HG02938 (cell line): ENCODE results near the gene TMEM109.

Experiments used
- ATAC-seq: cut with Tn5 transposase; IDR thresholded peaks from one replicate; pipeline ENCODE4 v1.9.1; 2021; ENCODE audit warnings: mild to moderate bottlenecking, moderate library complexity; ENCODE audit not compliant: unreplicated experiment

TMEM109 gene

GRCh38 chr11:60878245-60879101 lies 35.5 kb upstream of the TMEM109 start:
- ATAC-seq, result no peak

DNA sequence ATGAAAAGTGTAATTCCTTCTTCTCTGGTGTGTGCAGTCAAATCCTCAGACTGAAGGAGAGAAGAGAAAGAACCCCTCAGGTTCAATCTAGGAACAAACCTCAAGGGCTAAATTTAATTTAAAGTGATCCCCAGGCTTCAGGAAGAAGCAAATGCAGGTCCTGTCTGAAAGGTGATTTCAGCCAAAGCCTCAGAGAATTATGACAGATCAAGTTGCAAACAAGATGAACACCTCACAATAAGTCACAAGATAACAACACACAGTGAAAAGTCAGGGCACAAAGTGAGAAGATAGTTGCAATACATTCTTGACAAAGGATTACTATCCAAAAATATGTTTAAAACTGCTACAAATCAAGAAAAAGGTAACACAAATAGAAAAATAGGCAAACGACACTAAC lies 34.9 kb upstream of the TMEM109 start:
- no peak for ATAC-seq

GRCh38 chr11:60879971-60880588 lies 33.9 kb upstream of the TMEM109 start:
- no peak for ATAC-seq

- no peak for ATAC-seq
These were observed 33.2 kb upstream of the TMEM109 start for GRCh38 chr11:60880643-60881282.

DNA sequence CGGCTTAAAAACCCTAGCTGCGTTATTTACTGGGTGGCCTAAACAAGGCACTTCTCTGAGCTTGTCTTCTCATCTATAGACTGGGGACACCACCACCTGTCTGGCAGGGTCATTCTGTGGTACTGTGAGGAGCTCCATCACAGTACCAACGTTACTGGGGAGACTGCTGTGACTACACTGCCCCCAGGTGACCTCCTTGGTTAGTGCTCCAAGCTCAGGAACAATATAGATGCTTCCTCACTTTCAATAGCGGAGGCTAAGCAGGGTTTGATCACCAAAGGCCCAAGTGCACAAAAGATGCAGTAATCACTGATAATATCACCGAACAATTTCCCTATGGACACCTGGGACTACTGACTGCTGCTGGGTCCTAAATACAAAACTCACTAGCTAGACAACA lies 26.4 kb upstream of the TMEM109 start:
- no peak for ATAC-seq

DNA sequence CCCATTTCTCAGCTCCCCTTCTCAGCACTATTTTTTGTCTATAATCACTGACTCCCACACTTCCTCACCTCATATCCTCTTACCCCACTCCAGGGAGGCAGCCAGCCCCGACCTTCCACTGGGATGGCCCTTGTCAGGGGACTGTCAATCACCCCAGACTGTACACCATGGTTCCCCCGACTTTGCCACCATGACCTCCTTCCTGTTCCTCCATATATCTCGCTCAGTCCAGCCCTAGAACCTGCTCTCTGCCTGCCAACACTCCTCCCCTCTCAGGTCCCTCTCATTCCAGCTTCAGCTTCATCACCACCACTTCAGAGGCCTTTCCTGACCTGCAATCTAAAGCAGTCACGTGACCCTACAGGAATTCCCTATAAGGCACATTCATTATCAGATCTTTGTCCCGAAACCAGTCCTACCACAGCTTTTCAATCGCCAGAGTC lies 24.1 kb upstream of the TMEM109 start:
- ATAC-seq, result no peak

DNA sequence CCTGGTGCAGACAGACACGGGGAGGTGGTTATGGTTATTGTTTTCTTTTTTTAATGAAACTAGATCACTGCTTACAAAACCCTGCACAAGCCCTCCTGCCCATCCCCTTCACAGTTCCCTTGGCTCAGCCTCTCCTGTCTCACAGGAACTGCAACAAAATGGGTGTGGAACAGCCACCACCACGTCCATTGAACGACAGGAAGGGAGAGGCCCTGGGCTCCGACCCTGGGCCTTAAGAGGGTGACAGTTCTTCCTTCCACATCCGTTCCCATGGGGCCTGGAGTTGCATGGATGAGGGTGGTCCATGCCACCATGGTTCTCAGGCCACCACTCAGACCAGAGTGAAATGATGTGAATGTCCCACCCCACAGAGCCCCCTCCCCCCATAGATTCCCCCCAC lies 23.3 kb upstream of the TMEM109 start:
- no peak for ATAC-seq

DNA sequence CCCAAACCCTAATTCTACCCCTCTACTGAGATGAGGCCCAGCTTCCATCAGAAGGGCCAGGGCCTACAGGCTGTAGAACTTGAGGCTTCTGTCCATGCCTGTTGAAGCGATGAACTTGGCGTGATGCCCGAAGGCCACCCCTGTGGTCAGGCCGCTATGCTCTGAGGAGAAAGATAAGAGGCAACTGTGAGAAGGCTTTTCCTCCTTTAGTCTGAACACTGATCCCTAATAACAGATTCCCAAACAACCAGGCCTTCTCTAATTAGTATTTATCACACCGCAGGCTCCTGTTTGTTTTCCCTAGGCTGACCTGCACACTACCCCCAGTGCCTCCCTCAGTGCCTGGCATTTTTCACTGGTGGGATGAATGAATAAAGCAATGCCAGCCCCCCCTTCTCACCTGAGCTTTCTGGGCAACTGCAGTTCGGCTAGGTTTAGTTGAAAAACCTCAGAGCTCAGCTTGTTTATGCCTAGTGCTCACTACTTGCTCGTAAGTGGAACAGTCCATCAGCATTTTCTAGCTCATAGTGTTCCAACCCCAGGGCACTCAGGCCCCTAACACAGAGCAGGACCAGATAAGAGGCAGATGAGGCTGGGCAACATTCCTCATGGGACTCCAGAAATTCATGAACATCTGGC lies 22.7 kb upstream of the TMEM109 start:
- ATAC-seq, result no peak

DNA sequence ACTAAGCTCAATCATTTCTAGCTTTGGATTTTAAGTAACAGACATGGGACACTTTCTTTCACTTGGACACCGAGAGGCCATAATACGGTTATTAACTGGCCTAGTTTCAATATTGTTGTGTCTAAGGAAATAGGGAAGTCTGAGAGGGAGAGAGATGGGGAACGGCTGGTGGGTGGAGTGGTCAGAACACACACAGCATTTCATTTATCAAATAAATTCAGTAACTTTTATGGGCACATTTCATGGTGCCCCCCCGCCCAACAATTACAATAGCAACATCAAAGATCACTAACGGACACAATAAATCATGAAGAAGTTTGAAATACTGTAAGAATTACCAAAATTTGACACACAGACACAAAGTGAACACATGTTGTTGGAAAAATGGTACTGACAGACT lies 18.3 kb upstream of the TMEM109 start:
- ATAC-seq, result no peak

- no peak for ATAC-seq
These were observed 16.5 kb upstream of the TMEM109 start for GRCh38 chr11:60897496-60897895.

- no peak for ATAC-seq
These were observed 14.7 kb upstream of the TMEM109 start for GRCh38 chr11:60899046-60899936.

DNA sequence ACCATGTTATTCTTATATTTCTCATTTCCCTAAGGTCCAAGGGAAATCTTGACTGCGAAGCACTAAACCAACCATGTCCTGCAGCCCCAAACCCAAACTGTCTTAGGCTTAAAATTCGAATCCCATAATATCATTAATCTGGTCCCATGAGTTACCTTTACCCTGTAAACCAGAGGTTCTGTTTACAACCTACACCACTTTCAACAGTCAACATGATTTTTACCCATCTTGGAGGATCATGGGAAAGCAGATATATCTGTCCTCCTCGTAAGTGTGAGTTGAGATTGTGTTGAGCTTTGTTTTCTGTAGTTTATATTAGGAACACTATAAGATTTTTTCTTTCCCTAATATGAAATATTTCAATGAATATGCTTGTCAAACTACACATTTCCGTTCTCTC lies 14.0 kb upstream of the TMEM109 start:
- no peak for ATAC-seq

DNA sequence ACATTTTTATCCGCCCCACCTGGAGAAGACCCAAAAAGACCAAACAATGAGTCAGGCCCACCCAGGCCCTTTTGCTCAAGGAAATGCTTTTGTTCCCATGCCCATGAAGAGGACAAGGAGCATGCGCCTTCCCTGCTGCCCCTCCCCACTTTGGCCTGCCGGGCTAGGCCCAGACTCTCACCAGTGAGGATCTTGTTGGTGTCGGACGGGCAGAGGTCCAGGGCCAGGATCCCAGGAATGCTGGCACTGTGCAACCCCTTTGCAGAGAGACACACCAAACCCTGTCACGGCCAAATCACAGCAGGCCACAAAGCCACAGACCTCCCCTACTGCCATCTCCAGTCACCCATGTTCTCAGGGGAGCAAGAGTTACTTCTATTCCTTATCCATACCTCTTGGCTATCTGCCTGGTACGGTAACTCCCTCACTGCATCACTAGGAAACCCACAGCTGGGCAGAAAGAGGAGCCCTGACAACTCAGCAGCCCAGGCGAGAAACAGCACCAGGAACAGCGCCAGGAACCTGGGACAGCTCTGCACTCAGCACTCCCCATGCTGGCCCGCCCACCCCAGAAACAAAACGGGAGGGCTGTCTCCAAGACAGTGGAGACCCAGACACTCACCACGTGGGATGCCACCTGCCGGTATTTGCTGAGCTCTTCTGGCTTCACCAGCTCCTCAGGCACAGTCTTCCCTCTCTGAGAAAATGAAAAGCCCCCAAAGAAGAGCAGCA lies 13.1 kb upstream of the TMEM109 start:
- ATAC-seq, result no peak

GRCh38 chr11:60902625-60903024 lies 11.3 kb upstream of the TMEM109 start:
- ATAC-seq, result no peak

DNA sequence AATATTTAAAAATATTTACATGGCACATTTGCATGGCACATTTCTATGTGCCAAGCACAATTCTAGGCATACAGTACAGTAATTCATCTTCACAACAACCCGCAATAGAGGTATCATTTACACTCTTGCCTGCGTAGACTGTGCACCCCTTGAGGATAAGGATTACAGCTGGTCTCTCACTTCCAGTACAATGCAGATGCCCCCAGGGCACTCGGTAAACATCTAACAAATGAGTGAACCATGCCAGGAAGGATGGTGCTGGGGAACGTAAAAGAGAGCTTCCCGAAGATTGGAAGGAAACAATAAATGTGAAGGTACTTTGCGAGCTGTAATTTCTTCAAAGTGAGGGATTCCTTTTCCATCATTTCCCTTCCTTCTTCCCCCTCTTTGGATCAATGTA lies 8.9 kb upstream of the TMEM109 start:
- no peak for ATAC-seq

DNA sequence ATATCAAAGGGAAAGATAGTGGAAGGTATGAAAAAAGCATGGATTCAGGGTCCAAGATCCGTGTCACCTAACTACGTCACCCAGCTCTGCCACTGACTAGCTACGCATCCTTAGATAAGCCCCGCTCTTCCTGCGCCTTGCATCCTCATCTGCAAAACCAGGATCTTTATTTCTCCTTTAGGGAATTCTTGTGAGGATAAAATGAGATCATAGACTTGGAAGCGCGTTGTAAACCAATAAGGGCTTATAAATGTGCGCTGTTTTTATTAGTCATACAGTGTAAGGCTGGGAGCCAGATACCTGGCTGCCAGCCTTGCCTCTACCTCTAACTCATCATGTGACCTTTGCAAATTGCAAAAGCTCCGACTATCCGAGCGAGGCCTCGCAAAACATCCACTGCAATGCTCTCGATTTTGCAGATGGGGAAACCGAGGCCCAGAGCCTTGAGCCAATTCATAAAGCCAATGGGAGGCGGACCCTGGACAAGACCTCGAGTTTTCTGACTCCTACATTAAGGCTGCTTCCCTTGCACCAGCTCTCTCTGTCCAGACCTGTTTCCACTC lies 8.3 kb upstream of the TMEM109 start:
- ATAC-seq, result no peak

GRCh38 chr11:60906132-60906972 lies 7.6 kb upstream of the TMEM109 start, which contains the start of gene PRPF19:
Gene PRPF19, minus strand, starts transcription at chr11:60906585. Its CDS starts 203 bp downstream, at chr11:60906382.
- ATAC-seq, result peak; percentile 76

DNA sequence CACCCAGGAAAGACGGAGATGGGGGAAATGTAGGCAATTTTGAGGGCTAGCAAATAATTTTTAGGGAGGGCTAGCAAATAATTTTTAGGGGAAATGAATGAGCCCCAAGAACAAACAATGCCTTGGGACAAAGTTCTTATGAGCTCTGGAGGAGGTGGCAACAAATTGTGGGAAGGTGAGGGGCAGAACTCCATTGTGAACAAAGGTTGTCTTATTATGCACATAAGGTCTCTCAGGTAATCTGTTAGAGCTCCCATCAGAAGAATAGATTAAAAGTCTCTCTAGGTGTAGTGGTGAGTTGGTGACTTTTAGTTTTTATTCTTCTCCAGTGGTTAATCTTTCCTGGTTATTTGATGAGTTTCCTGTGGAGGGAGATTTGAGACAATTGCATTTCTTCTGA lies 5.2 kb upstream of the TMEM109 start:
- no peak for ATAC-seq
